GM13977 (cell line): Measurements from ENCODE around the gene KRT74.

Experiments used
- DNase-seq: peaks from one replicate; pipeline ENCODE4 v3.0.0; 2012; ENCODE audit warnings: low spot score
- in situ Hi-C: fragments of 300-500 bp; cut with MboI; formaldehyde crosslinking; loops from one replicate; pipeline ENCODE4 v1.12.0; 2022; ENCODE audit warnings: low sequenced_read_pairs, low pct_unique_long_range_greater_than_20kb, mixed read lengths, inconsistent platforms; ENCODE audit not compliant: unreplicated experiment
- TF ChIP-seq, protein P1 (sequence below): IDR thresholded peaks from 2 replicates; pipeline ENCODE4 v1.5.1; 2012; ENCODE audit warnings: mild to moderate bottlenecking, control low read depth; ENCODE audit not compliant: insufficient read depth; ENCODE audit errors: extremely low read depth, missing control alignments

KRT74 gene

DNA sequence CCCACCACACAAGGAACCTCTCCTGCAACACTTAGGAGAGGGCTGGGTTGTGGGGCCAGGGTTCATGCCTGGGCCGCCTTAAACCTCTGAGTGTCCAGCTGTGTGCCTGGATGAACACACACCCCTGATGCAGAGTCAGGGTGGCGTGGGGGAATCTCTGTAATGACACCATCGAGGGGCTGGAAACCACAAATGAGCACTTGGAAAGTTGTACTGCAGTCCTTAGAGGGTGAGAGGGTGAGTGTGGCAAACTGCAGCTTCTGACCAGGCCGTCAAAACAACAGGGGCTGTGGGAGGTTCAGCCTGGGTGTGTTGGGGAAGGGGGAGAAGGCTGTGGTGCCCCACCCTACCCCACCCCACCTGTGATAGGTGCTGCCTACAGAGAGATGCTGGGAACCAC, 41.0 kb downstream of the KRT74 start:
- TF ChIP-seq, protein P1, sequence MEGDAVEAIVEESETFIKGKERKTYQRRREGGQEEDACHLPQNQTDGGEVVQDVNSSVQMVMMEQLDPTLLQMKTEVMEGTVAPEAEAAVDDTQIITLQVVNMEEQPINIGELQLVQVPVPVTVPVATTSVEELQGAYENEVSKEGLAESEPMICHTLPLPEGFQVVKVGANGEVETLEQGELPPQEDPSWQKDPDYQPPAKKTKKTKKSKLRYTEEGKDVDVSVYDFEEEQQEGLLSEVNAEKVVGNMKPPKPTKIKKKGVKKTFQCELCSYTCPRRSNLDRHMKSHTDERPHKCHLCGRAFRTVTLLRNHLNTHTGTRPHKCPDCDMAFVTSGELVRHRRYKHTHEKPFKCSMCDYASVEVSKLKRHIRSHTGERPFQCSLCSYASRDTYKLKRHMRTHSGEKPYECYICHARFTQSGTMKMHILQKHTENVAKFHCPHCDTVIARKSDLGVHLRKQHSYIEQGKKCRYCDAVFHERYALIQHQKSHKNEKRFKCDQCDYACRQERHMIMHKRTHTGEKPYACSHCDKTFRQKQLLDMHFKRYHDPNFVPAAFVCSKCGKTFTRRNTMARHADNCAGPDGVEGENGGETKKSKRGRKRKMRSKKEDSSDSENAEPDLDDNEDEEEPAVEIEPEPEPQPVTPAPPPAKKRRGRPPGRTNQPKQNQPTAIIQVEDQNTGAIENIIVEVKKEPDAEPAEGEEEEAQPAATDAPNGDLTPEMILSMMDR: no peak
- no peak for DNase-seq
- in situ Hi-C loops: no loop called here

GRCh38 chr12:52531566-52532300, 41.9 kb downstream of the KRT74 start:
- TF ChIP-seq, protein P1: no peak
- DNase-seq: no peak
- in situ Hi-C loops: no loop called here

DNA sequence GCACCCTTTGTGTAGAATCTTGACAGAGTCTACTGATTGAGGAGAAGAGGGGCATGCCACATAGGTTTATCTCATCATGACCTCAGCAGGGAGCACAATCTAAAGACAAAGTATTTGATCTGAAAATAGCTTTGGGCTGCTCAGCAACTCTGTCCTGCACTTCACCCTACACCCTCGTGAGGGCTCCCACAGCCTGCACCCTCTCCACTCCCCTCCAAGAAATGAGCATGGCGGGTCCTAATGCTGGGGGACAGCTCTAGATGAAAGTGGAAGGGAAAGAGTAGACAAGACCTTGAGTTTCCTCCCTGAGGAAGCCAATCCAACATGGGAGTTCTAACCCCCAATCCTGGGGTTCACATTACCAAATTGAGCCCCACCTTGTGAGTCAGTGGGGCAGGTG, 42.7 kb downstream of the KRT74 start:
- no peak for DNase-seq
- TF ChIP-seq, protein P1: no peak
- in situ Hi-C loops: no loop called here

DNA sequence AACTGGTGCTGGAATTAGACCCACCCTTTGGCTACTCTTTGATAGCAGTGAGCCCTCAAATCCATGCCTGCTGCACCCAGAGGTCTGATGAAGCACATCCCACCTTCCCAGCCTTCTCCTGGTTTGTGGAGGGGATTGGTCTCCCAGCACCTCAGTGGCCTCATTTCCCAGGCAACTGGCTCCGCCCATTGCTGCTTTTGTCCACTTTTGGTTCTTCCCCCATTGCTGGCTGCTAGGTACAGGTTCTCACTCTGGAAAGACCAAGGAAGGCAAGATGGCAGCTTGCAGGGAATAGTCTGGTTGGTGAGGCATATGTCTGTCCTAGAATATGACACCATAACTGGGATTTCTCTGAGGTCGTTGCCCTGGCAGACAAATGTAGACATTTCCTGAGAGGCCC, 43.3 kb downstream of the KRT74 start:
- no peak for DNase-seq
- in situ Hi-C loops: no loop called here
- TF ChIP-seq, protein P1: no peak

GRCh38 chr12:52529846-52530245, 43.8 kb downstream of the KRT74 start:
- TF ChIP-seq, protein P1: no peak
- in situ Hi-C loops: no loop called here
- DNase-seq: no peak

DNA sequence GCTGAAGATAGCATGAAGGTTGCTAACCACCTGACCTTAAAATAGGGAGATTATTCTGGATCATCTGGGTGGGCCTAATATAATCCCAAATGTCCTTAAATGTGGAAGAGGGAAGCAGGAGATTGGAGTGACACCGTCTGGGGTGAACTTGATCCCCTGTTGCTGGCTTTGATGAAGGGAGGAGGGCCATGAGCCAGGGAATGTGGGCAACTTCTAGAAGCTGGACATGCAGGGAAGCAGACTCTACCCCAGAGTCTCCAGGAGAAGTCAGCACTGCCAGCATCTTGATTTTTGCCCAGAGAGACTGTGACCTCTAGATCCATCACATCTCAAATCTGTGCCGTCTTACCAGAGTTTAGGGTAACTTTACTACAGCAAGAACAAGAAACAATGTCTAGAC, 44.2 kb downstream of the KRT74 start:
- TF ChIP-seq, protein P1: no peak
- no peak for DNase-seq
- in situ Hi-C loops: no loop called here
